HG02840 (cell line): ENCODE measurements around the gene GID8.

Experiments used
- ATAC-seq: cut with Tn5 transposase; IDR thresholded peaks from one replicate; pipeline ENCODE4 v1.9.1; 2021; ENCODE audit warnings: mild to moderate bottlenecking, moderate library complexity, moderate number of reproducible peaks; ENCODE audit not compliant: unreplicated experiment, low FRiP score

Gene GID8

DNA sequence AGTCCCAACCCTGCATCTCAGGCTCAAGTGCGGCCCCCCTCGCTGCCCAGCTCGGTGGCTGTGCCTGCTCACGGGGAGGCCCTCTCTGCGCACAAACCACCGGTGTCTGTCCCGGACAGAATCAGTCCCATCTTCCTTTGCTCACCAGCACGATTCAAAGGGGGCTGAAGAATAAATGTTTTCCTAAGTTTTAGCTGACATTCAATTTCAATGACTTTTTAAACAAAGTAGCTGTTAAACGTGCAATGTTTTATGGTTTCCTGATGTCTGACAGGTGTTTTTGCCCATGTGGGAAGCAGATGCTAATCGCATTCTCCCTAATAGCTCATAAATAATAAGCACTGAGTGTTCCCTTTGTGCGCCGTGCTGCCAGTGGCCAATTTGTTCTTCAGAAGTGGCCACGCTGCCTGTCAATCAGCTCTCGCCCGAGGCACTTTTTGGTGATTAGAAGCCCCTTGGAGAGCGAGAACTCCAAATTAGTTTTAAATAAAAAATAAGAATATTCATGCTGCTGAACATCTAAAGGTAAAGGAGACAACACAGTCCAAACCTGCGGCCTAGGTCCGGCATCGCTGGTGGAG, 42.5 kb downstream of the GID8 start:
- no peak for ATAC-seq

DNA sequence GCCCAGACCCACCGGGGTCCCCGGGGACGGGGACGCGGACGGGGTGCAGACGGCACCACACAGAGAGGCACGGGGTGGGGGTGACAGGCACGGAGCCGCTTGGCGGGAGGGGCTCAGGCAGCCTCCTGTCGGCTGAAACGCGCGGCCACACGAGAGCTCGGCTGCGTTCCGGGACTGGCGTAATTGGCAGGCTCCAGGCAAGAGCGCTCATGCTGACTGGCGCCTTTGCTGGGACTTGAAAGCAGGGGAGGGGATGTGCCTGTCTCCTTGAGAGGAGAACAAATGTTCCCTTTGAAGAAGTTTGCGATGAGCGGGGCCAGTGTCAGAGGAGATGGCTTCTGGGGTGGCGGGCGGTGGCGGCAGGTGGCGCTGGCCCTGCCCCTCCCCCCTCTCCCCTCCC, 43.0 kb downstream of the GID8 start:
- no peak for ATAC-seq

DNA sequence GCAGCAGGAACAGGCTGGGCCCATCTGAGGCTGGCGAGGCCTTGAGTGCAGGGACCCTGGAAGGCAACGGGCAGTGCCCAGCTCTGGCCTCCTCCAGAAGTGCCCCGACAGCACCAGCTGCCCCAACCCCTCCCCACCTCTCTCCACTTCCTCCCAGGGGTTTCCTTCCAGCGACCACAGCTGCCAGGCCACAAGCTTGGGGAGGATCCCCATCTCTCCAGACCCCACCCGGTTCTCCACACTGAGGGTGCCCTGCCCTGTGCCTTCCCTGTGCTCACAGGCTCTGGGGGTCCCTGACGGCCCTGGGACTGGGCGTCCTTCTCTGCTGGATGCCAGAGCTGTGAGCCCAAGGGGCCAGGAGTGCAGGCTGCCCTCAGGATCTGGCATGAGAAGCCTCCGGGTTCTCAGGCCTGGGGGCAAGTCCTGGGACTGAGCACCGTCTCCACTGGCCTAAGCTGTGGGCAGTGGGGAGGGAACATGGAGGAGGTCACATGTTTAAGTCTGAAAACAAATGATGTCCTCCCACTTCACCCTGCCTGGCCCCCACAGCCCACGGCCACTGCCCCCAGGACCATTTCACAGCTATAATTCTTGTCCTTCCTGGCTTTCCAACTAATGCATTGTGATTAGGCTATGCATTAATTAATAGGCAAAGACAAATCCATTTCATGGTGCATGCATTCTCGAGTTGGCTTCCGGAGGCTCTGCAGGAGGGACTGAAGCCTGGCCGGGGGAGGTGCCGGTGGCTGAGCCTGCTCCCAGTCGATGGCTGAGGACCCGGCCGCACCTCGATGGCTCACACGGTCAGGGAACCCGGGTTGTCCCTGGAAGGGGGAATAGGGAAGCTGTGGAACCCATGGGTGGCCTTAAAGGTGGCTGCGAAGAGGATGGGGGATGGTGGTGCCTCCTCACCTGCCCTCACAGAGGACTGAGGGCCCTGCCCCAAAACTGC, 44.5 kb downstream of the GID8 start:
- ATAC-seq: no peak

DNA sequence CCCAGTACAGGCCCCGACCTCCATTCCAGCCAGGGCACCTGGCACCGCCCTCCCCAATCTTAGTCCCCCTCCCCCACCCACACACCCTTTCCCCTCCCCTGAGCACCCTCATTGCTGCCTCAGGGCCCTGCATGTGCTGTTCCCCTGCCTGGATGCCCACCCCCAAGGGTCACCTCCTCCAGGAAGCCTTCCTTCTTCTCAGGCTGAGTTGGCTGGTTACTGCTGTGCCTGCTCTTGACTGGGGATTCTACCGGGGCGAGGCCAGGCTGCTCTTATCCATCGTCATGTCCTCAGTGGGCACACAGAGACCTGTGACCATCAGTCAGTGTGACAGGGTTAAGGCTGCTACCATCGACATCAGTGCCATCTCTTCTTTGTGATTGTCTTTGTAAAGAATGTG, 45.3 kb downstream of the GID8 start:
- no peak for ATAC-seq

DNA sequence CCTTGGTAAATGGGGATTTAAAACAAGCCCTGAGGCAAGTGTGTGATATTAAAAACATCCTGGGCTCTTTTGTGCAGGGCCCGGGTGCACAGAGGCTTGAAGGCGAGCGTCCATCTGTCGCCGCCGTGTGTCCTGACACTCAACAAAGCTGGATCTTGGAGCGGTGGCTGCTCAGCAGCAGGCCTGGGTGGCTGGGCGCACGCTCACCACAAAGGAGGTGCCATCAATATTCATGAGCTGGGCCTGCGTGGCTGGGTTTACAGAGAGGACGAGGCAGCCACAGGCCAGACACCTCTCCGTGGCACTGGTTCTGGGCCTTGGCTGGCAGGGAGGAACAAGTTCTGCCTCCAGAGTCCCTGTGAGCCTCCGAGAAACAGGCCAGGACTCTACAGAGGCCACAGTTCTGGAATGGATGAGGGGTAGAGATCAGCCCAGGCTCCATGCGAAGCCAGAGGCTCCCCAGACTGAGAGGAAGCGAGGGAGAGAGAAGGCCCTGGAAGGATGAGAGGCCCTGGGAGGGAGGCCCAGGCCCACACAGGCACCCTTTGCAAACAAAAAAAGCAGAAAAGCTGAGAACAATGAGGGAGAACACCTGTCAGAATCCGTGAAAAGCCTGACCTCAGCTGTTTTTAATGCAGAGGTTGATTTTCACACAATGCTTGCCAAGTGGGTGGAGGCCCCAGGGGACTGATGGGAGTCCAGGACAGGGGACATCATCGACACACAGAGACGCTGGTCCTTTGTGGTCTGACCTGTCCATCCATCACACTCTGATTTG, 46.9 kb downstream of the GID8 start:
- no peak for ATAC-seq

DNA sequence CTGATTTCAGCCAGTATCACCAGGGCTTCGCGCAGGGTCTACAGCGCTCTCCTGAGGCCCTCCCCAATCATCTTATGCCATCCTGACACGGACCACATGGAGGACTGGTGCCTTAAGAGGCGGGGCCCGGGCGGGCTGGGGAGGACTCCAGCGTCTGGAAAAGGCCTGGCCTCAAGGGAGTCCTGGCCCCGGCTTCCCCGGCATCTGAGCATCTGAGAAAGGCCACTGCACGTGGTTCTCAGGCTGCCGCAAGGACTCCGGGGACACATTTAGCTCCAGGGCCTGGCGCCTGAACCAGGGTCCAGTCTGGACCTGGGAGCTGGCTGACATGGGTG, 47.5 kb downstream of the GID8 start:
- ATAC-seq: no peak

DNA sequence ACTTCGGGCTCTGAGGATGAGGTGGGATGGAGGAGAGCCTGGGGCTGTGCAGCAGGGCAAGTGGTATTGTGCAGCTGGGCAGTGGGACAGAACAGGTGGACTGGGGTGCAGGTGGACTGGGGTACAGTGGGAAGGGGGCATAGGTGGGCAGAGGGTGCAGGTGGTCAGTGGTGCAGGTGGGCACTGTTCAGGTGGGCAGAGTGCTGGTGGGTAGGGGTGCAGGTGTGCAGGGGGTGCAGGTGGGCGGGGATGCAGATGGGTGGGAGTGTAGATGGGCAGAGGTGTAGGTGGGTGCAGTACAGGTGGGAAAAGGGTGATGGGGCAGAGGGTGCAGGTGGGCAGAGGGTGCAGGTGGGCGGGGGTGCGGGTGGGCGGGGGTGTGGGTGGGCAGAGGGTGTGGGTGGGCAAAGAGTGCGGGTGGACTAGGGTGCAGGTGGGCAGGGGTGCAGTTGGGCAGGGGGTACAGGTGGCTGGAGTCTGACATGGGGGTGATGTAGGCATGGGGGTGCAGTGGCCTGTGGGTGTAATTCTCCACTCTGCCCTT, 48.4 kb downstream of the GID8 start:
- no peak for ATAC-seq

DNA sequence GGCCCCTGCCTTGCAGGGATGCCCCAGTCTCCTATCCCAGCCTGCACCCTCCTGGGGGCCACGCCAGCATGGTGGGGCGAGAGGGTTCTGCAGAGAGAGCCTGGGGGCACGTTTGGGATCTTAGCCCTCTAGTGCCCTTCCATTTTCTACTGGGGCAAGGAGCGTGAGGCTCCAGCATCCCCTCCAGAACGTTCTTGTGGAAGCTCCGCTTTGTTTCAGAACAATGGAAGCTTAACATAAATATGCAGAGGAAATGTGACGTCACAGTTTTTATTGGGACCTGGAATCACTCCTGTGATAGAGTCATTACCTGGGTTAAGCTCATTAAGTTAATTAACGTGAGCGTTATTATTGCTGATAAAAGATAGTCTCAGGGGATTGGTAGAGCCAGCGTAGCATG, 49.2 kb downstream of the GID8 start:
- no peak for ATAC-seq

DNA sequence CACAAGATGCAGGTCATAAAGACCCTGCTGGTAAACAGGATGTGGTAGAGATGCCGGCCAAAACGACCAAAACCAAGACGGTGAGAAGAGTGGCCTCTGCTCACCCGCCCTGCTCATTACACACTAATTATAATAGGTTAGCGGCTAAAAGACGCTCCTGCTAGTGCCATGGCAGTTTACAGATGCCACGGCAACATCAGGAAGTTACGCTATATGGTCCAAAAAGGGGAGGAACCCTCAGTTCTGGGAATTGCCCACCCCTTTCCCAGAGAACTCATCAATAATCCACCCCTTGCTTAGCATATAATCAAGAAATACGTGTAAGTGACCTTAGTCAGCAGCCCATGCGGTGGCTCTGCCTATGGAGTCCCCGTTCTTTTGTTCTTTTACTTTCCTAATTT, 51.3 kb downstream of the GID8 start:
- ATAC-seq: no peak

DNA sequence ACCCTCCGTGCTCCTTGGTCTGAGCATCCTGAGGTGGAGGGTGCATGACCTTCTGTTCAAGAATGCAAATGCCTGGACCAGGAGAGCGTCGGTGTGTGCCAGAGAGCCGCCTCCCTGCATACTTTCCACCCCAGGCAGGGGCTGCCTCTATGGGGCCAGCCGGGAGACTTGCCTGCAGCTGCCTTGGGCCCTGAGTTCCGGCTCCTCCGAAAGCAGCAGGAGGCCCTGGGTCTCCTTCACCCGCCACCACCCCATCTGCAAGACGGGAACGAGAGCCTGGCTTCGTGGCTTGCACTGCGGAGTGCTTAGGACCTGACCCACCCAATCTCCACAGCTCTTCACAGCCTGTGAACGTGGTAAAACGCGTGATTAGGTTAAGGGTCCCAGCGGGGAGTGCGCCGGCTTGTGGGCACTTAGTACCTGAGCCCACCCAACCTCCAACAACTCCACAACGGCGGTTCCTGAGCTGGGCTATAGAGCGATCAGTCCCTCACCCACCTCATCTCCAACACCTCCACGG, 52.4 kb downstream of the GID8 start:
- no peak for ATAC-seq

DNA sequence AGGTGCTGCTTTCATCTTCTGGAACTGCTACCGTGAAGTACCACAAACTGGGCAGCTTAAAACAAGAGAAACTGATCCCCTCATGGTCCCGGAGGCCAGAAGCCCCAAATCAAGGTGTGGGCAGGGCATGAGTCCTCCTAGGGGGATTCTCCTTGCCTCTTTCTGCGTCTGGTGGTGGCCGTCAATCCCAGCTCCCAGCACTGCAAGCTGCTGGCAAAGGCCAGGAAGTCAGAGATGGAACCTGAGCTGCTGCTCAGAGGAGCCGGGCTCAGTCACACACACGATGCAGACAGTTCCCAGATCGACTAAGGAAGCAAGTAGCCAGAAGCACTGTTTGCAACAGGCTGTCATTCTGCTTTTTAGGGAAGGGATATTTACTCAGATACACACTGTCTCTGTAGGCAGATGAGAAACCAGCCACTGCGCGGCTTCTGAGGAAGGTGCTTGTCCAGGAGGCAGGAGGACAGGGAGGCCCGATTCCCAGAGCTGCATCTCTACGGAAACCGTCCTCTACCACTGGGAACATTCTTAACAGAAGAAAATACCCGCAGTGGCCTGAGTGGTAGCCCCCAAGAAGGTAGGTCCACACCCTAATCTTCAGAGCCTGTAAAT, 53.4 kb downstream of the GID8 start:
- no peak for ATAC-seq

DNA sequence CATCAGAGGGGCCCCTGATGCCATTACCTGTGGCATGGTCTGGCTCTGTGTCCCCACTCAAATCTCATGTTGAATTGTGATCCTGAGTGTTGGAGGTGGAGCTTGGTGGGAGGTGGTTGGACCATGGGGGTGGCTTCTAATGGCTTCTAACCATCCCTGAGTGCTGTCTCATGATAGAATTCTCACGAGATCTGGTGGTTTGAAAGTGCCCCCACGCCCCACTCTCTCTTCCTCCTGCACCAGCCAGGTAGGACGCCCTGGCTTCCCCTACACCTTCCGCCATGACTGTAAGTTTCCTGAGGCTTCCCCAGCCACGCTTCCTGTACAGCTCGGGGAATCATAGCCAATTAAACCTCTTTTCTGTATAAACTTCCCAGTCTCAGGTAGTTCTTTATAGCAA, 53.9 kb downstream of the GID8 start:
- ATAC-seq: no peak

DNA sequence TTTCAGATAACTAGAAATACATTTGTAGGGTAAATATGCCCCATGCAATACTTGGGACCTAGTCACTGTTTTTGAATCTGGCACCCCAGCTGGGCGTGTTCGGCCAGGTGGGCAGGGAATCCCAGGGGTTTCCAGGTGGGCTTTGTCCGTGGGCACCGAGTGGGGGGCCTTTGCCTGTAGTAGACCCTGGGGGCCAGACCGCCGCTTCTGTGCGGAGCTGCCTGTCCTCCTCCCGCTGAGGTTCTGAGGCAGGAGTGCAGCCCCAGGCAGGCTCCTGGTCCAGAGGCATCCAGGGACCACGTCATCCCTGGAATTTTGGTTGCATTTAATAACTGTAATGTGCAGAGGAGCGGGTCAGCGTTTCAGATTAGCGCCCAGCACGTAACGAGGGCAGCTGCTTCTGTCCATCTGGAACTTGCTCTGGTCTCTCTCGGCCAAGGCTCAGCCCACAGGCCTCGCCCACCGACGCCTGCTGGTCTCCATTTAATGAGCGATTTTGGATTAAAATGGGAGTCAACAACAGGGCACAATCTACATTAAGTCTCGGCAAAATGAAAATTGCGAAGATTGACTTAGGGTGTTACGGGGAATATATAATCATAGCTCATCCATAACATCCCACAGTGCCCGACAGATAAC, 56.0 kb downstream of the GID8 start:
- no peak for ATAC-seq

DNA sequence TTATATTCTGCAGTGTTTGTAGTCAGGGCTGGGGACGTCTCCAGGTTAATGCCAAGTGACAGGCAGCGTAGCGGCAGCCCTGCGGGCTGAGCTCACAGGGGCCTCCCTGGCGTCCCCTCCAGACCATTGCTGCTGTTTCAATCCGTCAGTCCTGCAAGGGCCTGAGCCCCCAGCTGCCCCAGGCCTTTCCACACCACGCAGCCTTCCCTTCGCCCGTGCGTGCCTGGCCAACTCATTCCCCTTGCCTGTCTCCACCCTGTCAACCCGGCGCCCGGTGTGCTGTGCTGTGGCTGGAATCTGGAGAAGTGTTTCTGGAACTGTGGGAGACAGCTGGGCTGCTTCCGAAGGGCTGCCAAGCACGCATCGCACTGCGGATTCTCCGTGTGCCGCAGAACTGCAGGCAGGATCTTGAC, 56.9 kb downstream of the GID8 start:
- ATAC-seq: no peak

DNA sequence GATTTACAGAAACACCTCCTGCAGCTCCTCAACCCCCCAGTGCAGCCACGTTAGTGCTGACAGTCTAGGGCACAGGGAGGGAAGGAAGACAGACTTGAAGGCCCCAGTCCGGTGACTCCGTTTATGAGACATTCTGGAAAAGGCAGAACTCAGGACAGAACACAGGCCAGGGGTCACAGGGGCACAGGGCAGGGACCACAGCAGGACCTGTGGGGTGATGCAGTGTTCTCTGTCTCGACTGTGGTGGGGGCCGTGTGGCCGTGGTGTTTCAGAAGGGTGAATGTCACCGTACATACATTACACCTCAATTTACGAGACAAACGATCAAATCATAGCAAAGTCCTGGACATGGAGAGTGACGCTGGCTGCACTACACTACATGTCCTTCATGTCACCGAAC, 57.5 kb downstream of the GID8 start:
- ATAC-seq: no peak

DNA sequence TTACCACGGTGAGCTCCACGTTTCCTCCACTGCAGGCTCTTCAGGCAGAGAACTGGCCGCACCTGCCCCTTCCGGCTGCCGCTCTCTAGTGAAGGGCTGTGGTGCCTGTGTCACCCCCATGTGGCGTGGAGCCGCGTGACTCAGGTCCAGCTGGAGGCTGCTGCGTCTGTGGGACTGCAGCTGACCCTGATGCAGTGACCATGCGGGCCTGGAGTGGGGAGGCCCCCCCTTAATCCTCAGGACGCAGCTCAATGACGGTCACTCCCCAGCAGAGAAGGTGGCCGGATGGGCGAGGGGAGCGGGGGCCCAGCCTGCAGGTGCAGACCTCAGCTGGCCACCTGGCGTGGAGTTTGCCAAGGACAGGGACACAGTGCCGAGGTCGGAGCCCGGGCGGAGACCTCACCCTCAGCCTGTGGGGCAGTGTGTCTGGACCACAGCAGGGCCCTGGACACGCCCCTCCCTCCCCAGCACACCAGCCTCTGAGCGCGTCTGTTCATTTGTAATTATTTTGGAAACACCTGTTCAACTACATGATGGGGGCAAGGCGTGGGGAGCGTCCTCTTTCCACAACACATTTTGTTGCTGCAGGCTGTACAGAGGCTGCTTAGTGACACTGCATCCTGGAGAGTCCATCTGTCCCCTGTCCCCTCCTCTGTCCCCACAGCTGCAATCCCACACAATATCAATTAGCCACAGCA, 58.1 kb downstream of the GID8 start:
- ATAC-seq: no peak

DNA sequence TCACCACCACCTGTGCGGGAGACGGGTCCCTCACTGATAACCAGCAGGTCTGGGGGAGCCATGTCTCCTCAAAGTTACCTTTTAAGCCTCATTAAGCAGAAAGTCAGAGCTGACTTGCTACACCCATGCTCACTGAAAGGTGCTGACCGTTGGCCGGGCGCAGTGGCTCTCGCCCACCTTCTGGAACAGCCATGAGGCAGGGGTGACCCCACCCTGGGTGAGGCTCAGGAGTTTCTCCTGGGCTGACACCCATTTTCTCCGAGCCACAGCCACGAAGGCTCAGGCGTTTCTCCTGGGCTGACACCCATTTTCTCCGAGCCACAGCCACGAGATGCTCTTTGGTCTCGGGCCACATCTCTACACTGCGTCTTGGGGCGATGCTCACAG, 58.6 kb downstream of the GID8 start:
- ATAC-seq: no peak

DNA sequence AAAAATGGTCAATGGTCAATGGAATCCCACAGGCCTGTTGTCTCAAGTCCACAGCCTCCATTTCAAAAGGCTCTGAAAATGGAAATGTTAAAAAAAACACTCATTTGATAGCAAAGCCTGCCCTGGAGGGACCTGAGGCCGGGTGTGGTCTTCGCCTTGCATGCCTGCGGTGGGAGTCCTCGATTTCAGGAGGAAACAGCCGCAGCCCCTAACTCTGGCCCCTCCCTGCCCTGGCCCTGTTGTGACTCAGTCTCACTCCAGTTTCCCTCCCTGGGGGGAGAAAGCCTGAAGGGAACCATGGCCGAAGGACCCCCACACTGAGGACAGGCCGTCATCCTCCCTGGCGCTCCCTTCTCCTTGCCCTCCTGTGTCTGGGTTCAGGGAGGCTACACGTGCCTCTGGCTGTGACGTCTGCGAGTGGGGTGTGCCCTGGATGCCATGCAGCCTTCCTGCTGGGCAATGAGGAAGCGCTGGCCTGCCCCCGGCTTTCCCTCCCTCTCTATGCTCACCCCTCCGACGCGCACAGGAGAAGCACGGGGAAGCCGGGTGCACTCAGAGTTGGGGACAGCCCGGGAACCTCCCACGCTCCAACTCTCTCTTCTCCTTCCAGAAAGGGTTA, 59.6 kb downstream of the GID8 start:
- ATAC-seq: no peak
